Nephron progenitor cell (in vitro differentiated cells): Measurements from ENCODE around the gene KREMEN1.
A peak's percentile ranks its signal among the peaks of the same experiment; 100 is the strongest.
"Not testable (repeated sequence)": the region's sequence is repeated elsewhere in the genome, so short reads cannot be mapped to it uniquely, and the experiment has no call there.

Source experiments
- DNase-seq: peaks from one replicate; pipeline ENCODE4 v3.0.0; 2021
- H3K27ac Mint-ChIP-seq: 2 replicates; pipeline ENCODE4 v1.8.0; 2021; ENCODE audit warnings: mild to moderate bottlenecking, moderate library complexity, mixed read lengths
- H3K27me3 Mint-ChIP-seq: 2 replicates; pipeline ENCODE4 v1.8.0; 2021; ENCODE audit warnings: mild to moderate bottlenecking, low read depth, mixed read lengths; ENCODE audit not compliant: poor library complexity
- H3K36me3 Mint-ChIP-seq: 2 replicates; pipeline ENCODE4 v1.8.0; 2021; ENCODE audit warnings: low read depth, mixed read lengths
- H3K4me1 Mint-ChIP-seq: 2 replicates; pipeline ENCODE4 v1.8.0; 2021; ENCODE audit warnings: mixed read lengths
- H3K4me3 Mint-ChIP-seq: 2 replicates; pipeline ENCODE4 v1.8.0; 2021; ENCODE audit warnings: mild to moderate bottlenecking, moderate library complexity, mixed read lengths
- H3K9me3 Mint-ChIP-seq: 2 replicates; pipeline ENCODE4 v1.8.0; 2021; ENCODE audit warnings: mild to moderate bottlenecking, moderate library complexity, mixed read lengths
- TF ChIP-seq, protein P1 (sequence below): fragments of 200-600 bp; sonication (generic); IDR thresholded peaks from 2 replicates; pipeline ENCODE4 v1.5.0; 2021; ENCODE audit warnings: antibody characterized with exemption

Gene KREMEN1

DNA sequence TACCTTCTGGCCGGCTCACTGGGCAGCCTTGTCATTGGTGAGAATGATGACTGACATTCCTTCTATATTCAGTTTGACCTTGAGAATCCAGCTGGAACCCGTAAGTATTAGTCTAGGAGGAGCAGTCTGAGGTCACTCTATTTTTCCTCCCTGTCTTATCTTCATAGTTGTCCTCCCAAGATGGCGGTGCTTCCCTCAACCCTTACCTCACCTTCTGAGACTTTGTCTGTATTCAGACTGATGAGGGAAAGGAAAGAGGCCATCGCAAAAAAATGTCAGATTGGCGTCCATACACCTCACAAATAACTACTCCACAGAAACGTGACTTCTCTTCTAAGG is 6.0 kb downstream of the KREMEN1 start:
- Mint-ChIP-seq H3K9me3 (no peaks in the 10 kb centered on the region), H3K36me3 (no peaks in the 10 kb centered on the region), H3K27me3 (peaks cover 4% of the 10 kb centered on the region), H3K4me3 (no peak overlapping the region), H3K4me1 (peaks cover 80% of the 10 kb centered on the region), H3K27ac (no peak overlapping the region)
- DNase-seq, result no peak
- TF ChIP-seq, protein P1, sequence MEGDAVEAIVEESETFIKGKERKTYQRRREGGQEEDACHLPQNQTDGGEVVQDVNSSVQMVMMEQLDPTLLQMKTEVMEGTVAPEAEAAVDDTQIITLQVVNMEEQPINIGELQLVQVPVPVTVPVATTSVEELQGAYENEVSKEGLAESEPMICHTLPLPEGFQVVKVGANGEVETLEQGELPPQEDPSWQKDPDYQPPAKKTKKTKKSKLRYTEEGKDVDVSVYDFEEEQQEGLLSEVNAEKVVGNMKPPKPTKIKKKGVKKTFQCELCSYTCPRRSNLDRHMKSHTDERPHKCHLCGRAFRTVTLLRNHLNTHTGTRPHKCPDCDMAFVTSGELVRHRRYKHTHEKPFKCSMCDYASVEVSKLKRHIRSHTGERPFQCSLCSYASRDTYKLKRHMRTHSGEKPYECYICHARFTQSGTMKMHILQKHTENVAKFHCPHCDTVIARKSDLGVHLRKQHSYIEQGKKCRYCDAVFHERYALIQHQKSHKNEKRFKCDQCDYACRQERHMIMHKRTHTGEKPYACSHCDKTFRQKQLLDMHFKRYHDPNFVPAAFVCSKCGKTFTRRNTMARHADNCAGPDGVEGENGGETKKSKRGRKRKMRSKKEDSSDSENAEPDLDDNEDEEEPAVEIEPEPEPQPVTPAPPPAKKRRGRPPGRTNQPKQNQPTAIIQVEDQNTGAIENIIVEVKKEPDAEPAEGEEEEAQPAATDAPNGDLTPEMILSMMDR, result no peak

DNA sequence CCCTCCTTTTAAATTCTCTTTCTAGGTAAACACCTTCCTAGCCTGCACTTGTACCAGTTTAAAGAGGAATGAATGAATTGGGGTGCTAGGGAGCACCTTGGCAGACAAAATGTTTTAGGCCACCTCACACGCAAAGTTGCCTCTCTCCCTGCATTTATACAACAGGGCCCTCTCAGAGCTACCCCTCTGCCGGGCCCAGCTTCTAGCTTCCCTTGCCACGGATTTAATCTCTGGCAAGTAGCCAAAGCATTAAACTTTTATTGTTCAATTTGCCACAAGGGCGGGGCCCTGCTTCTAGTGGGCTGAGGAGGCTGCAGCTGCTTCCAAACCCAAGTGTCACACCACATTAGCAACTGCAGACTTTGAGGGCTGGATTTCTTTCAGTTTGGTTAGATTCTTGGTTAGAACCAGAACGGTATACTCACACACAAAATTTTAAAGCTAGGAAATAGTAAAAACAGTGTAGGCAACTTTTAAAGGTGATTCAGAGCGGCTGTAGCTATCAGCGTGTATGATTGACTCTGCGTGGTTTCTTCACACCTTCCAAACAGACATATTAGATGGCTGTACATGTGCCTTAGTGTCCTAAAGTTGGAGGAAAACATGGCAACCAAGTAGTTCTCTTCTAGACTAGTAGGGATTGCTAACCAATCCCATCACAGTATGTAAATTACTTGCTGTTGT is 6.5 kb downstream of the KREMEN1 start:
- Mint-ChIP-seq H3K36me3 (no peaks in the 10 kb centered on the region), H3K4me3 (no peak overlapping the region), H3K27me3 (no peaks in the 10 kb centered on the region), H3K9me3 (no peaks in the 10 kb centered on the region), H3K4me1 (peaks cover 80% of the 10 kb centered on the region), H3K27ac (no peak overlapping the region)
- DNase-seq, result no peak
- TF ChIP-seq, protein P1, result no peak

DNA sequence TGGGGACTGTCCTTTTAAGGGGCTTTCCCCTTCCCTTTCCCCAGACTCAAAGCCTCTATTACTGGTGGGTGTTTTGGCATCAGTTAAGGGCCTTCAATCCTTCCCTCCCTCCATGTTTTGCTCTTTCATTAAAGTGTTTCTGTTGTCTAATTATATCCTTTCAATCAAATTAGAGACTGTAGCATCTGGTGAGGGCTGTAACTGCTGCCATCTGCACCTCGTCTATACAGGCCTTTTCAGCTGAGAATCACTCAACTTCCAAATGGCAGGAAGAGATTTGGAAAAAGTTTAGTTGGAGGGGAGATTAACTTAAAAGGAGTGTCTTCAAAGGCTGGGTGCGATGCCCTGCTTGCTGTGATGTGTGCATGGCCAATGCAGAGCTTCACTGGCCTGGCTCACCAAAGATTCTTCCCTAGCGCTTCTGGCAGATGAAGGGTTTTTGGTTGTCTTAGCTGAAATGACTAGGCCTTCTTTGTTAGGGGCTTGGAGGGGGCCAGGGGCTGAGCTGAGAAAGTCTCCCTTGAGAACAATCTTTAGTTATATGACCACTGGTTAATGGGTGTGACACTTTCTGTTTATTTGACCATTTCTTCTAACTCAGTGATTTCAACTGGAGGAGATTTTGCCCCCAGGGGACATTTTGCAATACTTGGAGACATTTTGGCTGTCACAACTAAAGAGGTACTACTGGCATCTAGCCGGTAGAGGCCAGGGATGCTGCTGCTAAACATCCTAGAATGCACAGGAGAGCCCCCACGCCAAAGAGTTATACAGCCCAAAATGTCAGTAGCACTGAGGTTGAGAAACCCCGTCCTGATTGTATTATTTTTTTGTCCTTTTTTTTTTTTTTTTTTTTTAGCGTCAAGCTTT is 7.5 kb downstream of the KREMEN1 start:
- Mint-ChIP-seq H3K27ac (no peak overlapping the region), H3K9me3 (no peaks in the 10 kb centered on the region), H3K4me3 (no peak overlapping the region), H3K4me1 (peaks cover 71% of the 10 kb centered on the region), H3K27me3 (no peaks in the 10 kb centered on the region), H3K36me3 (no peaks in the 10 kb centered on the region)
- TF ChIP-seq, protein P1, result no peak
- no peak for DNase-seq

DNA sequence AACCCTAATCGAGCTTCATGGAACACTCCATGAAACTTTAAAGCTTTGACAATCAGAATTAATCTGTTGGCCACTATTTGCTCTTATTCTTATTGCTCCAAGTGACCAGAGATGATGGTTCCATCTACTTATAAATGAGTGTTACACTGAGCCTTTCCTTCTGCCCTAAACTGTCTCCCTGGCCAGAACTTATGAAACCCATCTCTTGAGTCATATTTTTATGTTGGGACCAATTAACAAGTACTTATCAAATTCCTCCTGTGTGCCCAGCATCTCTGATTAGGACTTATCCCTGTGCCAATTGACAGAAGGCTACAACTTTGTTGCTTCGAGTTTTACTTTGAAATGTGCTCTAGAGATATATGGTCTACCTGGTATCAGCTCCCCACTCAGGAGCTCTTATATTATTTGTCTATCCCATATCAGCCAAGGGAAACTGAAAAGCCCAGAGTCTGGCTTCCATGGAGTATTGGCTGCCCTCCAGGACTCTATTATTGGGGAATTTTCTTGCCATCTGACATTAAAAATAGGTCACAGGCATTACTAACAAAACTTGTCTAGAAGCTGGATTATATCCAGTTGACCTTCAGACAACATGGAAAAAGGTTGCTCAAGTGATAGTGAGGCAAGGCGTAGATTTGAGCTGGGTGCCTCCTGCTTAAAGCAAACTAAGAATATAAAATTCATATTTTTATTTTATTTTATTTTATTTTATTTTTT is 8.8 kb downstream of the KREMEN1 start:
- DNase-seq, result no peak
- Mint-ChIP-seq H3K36me3 (no peaks in the 10 kb centered on the region), H3K4me1 (peaks cover 62% of the 10 kb centered on the region), H3K9me3 (no peaks in the 10 kb centered on the region), H3K27ac (no peak overlapping the region), H3K27me3 (no peaks in the 10 kb centered on the region), H3K4me3 (no peak overlapping the region)
- TF ChIP-seq, protein P1, result no peak

DNA sequence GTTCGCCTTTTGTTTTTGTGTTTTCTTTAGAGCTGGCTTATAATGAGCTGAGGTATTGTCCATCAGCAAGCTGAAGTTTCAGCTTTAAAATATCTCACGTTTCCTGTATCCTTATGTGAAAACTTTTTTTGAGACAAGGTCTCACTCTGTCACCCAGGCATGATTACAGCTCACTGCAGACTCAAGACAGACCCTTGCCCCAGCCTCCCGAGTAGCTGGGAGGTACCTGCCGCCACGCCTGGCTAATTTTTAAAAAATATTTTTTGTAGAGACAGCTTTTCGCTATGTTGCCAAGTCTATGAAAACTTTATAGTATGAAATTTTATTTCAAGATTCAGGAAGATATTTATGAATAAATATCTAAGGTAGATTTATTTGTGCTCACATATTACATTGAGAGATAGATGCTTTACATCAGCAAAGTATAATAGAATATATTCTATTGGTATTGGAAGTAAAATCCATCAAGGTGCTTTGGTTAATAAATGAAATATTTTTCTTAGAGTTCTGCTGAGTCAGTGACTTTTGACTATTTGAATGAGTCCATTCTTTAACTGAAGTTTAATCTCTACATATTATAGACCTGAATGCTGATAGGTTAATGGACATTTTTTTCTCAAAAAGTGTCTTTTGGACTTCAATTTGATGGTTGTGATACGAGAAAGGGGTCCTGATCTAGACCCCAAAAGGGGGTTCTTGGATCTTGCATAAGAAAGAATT is 10.2 kb downstream of the KREMEN1 start:
- Mint-ChIP-seq H3K4me1 (peaks cover 57% of the 10 kb centered on the region), H3K36me3 (no peaks in the 10 kb centered on the region), H3K27me3 (no peaks in the 10 kb centered on the region), H3K4me3 (no peak overlapping the region), H3K27ac (no peak overlapping the region), H3K9me3 (no peaks in the 10 kb centered on the region)
- TF ChIP-seq, protein P1, result no peak
- DNase-seq, result no peak

DNA sequence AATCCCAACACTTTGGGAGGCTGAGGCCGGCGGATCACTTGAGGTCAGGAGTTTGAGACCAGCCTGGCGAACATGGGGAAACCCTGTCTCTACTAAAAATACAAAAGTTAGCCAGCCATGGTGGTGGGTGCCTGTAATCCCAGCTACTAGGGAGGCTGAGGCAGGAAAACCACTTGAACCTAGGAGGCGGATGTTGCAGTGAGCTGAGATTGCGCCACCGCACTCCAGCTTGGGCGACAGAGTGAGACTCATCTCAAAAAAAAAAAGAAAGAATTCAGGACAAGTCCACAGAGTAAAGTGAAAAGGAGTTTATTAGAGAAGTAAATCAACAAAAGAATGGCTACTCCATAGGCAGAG is 10.7 kb downstream of the KREMEN1 start:
- peaks cover 51% of the 10 kb centered on the region for H3K4me1 Mint-ChIP-seq
- H3K9me3 Mint-ChIP-seq, H3K27me3 Mint-ChIP-seq, H3K36me3 Mint-ChIP-seq, H3K4me3 Mint-ChIP-seq, DNase-seq: not testable (repeated sequence)
- H3K27ac Mint-ChIP-seq, result peak overlapping the region; percentile 81
